GM12873 (cell line): ENCODE measurements around the gene CHD2.

Experiments
- TF ChIP-seq, protein P1 (sequence below): IDR thresholded peaks from 2 replicates; pipeline ENCODE4 v1.5.1; 2012; ENCODE audit warnings: low read depth, mild to moderate bottlenecking, moderate library complexity, low read length, control low read depth; ENCODE audit not compliant: insufficient read depth; ENCODE audit errors: missing control alignments

Gene CHD2

GRCh38 chr15:93045191-93045785 lies 145.2 kb downstream of the CHD2 start:
- TF ChIP-seq, protein P1, sequence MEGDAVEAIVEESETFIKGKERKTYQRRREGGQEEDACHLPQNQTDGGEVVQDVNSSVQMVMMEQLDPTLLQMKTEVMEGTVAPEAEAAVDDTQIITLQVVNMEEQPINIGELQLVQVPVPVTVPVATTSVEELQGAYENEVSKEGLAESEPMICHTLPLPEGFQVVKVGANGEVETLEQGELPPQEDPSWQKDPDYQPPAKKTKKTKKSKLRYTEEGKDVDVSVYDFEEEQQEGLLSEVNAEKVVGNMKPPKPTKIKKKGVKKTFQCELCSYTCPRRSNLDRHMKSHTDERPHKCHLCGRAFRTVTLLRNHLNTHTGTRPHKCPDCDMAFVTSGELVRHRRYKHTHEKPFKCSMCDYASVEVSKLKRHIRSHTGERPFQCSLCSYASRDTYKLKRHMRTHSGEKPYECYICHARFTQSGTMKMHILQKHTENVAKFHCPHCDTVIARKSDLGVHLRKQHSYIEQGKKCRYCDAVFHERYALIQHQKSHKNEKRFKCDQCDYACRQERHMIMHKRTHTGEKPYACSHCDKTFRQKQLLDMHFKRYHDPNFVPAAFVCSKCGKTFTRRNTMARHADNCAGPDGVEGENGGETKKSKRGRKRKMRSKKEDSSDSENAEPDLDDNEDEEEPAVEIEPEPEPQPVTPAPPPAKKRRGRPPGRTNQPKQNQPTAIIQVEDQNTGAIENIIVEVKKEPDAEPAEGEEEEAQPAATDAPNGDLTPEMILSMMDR = no peak

- TF ChIP-seq, protein P1 = no peak
Measured at GRCh38 chr15:93046120-93046519, 146.0 kb downstream of the CHD2 start.

- TF ChIP-seq, protein P1 = no peak
Measured at GRCh38 chr15:93046721-93047120, 146.6 kb downstream of the CHD2 start.

DNA sequence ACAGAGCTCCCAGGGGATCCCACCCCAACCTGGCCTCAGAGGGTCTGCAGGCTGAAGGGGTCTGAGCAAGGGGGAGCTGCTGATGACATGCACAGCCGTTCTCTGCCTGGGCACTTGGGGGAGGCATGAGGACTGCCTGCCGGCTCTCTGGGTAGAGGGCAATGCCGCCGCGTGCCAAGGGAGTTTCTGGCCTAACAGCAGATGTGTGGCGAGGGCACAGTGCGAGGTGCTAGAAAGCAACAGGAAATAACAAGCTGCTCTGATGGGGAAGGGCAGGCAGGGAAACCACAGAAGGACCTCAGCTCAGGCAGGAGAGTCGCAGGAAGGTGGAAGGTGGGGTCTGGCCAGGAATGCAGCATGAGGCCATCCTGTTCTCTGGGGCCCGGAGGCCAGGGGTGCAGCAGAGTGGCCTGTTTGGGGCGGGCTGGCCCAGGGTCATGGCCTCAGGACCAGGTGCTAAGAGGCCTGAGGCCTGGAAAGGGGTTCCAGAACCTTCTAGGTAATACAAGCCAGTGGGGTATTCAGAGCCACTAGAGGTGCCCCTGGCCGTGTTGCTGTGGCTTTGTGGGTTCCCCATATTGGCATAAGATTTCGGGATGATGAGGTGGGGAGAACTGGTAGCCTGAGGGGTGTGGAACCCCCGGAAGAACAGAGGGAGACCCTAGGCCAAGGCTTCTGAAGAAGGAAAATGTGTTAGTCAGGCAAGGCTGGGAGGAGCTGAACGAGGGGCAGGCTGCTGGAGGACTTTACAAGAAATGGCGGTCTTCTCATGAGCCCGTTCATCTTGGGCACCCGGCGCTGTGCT lies 147.7 kb downstream of the CHD2 start:
- TF ChIP-seq, protein P1 = no peak

- TF ChIP-seq, protein P1 = no peak
Measured at GRCh38 chr15:93048426-93048721, 148.2 kb downstream of the CHD2 start.

- TF ChIP-seq, protein P1 = no peak
Measured at GRCh38 chr15:93048759-93049161, 148.6 kb downstream of the CHD2 start.

- TF ChIP-seq, protein P1 = no peak
Measured at GRCh38 chr15:93049233-93049632, 149.1 kb downstream of the CHD2 start.
